Measurements from ENCODE around the gene GPRIN1.
A peak's percentile ranks its signal among the peaks of the same experiment; 100 is the strongest.

The GPRIN1 gene

GRCh38 chr5:176642675-176643490, 32.9 kb upstream of the GPRIN1 start:
- no peak for DNase-seq

DNA sequence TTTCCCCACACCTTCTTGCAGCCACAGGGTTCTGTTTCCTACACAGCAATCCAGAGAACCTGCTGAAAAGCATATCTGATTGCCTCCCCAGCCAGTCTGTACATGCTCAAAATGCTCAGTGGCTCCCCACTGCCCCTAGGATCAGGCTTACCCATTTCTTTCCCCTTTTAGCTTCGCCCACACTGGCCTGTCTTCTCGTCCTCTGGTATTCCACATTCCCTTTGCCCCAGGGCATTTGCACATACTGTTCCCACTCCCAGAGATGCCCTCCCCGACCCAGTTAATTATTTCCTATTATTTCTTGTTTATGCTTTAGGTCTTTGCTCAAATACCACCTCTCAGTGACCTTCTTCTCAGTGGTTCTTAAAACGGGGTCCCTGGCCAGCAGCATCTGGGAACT, 30.7 kb upstream of the GPRIN1 start:
- DNase-seq: no peak

- DNase-seq: peak; percentile 70 to 92
Observed at GRCh38 chr5:176639981-176640380, 30.0 kb upstream of the GPRIN1 start.

- DNase-seq: no peak
Observed at GRCh38 chr5:176639208-176639607, 29.3 kb upstream of the GPRIN1 start.

GRCh38 chr5:176638437-176638836, 28.5 kb upstream of the GPRIN1 start:
- DNase-seq: no peak

GRCh38 chr5:176637556-176637955, 27.6 kb upstream of the GPRIN1 start:
- no peak for DNase-seq

DNA sequence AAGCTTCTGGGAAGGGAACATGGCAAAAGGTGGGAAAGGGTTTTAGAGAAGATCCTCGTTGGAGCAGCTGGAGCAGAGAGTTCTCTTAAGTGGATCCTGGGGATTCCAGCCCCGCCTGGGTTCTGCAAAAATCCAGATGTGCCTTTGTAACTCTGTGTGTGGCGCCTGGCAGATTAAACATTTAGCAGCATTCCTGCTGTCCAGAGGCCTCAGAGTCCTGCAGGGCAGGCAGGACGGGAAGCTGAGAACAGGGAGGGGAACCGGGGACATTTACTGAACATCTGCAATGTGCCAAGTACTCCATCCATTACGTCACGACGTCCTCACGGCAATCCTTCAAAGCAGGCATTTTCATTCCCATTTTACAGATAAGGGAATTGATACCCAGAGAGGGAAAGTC, 26.5 kb upstream of the GPRIN1 start:
- no peak for DNase-seq

DNA sequence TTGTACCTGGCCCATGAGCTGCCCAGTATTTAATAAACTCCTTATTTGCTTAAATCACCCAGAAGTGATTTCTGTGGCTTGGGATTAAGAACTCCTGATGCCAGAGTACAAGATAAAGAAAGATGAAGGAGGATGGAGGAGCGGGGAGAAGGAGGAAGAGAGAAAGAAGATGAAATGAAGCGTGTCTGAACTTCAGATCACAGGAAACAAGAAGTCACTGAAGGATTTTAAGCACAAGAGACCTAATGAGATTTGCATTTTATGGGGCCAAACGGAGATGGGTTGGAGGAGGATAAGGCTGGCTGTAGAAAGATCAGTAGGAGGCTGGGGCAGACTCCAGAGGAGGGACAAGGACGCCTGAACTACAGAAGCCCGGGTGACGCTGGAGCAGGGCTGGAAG, 23.6 kb upstream of the GPRIN1 start:
- DNase-seq: no peak

DNA sequence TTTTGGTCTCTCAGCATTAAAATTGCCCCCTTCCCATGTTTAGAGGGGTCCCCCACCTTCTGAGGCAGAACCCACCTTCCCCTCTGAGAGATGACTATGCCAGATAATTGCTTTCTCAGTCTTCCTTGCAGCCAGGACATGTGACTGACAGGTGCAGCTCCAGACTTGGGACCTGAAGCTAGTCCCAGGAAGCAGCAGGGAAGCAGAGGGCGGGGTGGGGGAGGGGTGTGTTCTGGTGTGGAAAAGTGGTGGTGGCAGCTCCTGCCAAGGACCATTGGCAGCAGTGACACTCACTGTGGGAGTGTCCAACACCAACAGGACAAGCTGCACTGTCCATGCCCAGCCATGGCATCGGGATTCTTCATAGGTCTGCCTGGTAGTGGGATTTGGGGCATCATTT, 22.8 kb upstream of the GPRIN1 start:
- DNase-seq: peak; percentile 37 to 89

GRCh38 chr5:176631383-176632200, 21.6 kb upstream of the GPRIN1 start:
- peak in 1 of 2 experiments; percentile 56 for DNase-seq

- DNase-seq: no peak
Observed at GRCh38 chr5:176630681-176631222, 20.8 kb upstream of the GPRIN1 start.

- DNase-seq: no peak
Observed at GRCh38 chr5:176629853-176630680, 20.1 kb upstream of the GPRIN1 start, which contains the start of the genes EIF4E1B and SNCB. TSS of gene EIF4E1B (plus strand) at chr5:176630675. CDS start at chr5:176642788, 12,113 bp downstream. TSS of gene SNCB (minus strand) at chr5:176630534. CDS start at chr5:176629654, 880 bp downstream.

GRCh38 chr5:176629317-176629852, 19.4 kb upstream of the GPRIN1 start:
- DNase-seq: no peak

DNA sequence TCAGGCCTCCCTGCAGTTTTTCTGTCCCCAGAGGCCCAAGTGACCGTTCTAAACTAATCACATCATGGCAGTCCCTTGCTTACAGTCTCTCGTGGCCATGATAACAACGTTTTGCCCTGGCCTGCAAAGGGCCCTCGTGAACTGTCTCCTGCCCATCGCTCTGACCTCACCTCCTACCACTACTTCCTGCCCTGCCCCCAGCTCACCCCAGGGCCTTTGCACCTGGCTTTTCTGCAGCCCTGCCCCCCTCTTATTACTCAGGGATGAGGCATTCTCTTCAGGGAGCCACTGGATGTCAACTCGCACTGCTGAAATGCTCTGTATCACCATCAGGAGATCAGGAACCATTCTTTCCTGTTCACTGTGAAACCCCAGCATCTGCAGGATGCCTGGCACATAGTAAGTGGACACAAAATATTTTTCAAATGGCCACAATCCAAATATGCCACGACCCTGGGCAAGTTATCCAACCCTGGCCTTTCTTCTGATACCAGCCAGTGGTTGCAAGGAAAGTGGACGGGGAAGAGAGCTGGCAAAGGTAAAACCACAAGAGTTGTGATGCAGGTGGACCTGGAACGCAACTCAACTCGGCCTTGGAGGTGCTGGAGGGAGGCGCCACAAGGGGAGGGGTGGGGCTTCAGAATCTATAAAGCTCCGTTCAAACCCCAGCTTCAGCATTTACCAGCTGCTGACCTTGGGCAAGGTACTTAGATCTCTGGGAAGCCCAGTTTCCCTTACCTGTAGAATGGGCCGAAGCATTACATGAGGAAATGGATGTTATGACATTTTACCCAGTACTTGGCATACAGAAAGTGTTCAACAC, 18.7 kb upstream of the GPRIN1 start:
- no peak for DNase-seq

GRCh38 chr5:176627582-176627981, 17.6 kb upstream of the GPRIN1 start:
- DNase-seq: no peak

- DNase-seq: no peak
Observed at GRCh38 chr5:176626876-176627236, 16.9 kb upstream of the GPRIN1 start.

GRCh38 chr5:176625966-176626875, 16.3 kb upstream of the GPRIN1 start:
- no peak for DNase-seq

DNA sequence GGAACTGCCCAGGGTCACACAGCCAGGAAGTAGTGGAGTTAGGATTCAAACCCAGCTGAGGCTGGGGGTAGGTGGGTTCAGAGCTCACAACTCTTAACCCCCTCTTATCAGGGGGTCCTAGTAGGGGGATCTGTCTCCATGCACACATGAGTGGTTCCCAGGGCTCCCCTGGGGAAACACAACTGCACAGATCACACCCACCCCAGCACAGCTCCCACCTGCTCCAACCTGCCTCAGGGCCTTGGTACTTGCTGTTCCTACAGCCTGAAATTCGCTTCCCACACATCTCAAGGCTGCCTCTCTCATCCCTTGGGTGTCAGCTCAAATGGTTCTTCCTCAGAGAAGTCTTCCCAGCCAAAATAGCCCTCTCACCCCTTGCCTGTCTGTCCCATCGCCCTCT, 15.6 kb upstream of the GPRIN1 start:
- DNase-seq: no peak

DNA sequence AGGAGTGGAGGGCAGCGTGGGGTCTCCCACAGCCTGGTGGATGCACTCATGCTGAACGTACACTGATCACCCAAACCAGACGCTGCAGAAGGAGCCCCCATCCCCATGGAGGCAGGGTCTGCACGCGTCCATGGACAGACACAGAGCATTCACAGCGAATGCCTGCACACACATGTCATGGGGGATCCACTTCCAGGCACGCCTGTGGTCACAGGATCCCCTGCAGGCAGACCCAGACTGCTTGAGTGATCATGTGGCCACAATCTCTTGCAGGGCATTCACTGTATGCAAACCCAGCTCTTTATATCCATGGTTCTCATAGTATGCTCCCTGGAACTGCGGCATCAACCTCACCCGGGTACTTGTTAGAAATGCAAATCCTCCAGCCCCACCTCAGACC, 15.0 kb upstream of the GPRIN1 start:
- DNase-seq: no peak

- DNase-seq: no peak
Observed at GRCh38 chr5:176624142-176624541, 14.2 kb upstream of the GPRIN1 start.
